Glomerular endothelial cell (primary cell): ENCODE measurements around the gene CCL4L2. TPM values are rescaled to one million over a fixed set of nuclear protein-coding genes. Genes with fewer than 3 reads are reported as not detected.
"Not testable (repeated sequence)": the region's sequence is repeated elsewhere in the genome, so short reads cannot be mapped to it uniquely, and the experiment has no call there.

Experiments
- DNase-seq: peaks from one replicate; pipeline ENCODE4 v3.0.0-alpha.2; 2011; ENCODE audit warnings: low read depth, low spot score; ENCODE audit errors: extremely low read depth
- total RNA-seq: library from RNA; depleted of rRNA; stranded (reverse); fragments of >200 nt; gene quantifications from 2 replicates; pipeline ENCODE4 v1.2.3, GENCODE V29; 2015

Gene CCL4L2
- total RNA-seq = not detected in 2 replicates

GRCh38 chr17:36210439-36211211, at the start of gene CCL4L2:
CCL4L2 (plus strand) TSS chr17:36211063.
- not testable (repeated sequence) for DNase-seq

- DNase-seq = not testable (repeated sequence)
Observed at GRCh38 chr17:36168836-36169235, 42.0 kb upstream of the CCL4L2 start.

- not testable (repeated sequence) for DNase-seq
Observed at GRCh38 chr17:36176536-36176935, 34.3 kb upstream of the CCL4L2 start, which contains the start of gene TBC1D3B. TBC1D3B (minus strand) TSS chr17:36176636; CDS start chr17:36175050, 1,586 bp downstream.

GRCh38 chr17:36181446-36182175, 29.3 kb upstream of the CCL4L2 start:
- not testable (repeated sequence) for DNase-seq

GRCh38 chr17:36182176-36183000, 28.5 kb upstream of the CCL4L2 start:
- DNase-seq = no peak

GRCh38 chr17:36183001-36183971, 27.6 kb upstream of the CCL4L2 start:
- no peak for DNase-seq

- no peak for DNase-seq
Observed at GRCh38 chr17:36184023-36184765, 26.7 kb upstream of the CCL4L2 start.

- no peak for DNase-seq
Observed at GRCh38 chr17:36185416-36185815, 25.4 kb upstream of the CCL4L2 start.

GRCh38 chr17:36186810-36187763, 23.8 kb upstream of the CCL4L2 start:
- not testable (repeated sequence) for DNase-seq

GRCh38 chr17:36187943-36188665, 22.8 kb upstream of the CCL4L2 start:
- DNase-seq = not testable (repeated sequence)

- no peak for DNase-seq
Observed at GRCh38 chr17:36188891-36189306, 22.0 kb upstream of the CCL4L2 start.

- DNase-seq = not testable (repeated sequence)
Observed at GRCh38 chr17:36189993-36190392, 20.9 kb upstream of the CCL4L2 start.

GRCh38 chr17:36190549-36191330, 20.1 kb upstream of the CCL4L2 start:
- DNase-seq = not testable (repeated sequence)

- no peak for DNase-seq
Observed at GRCh38 chr17:36193216-36193775, 17.6 kb upstream of the CCL4L2 start.

GRCh38 chr17:36194147-36194831, 16.6 kb upstream of the CCL4L2 start:
- not testable (repeated sequence) for DNase-seq
